Measurements from ENCODE around the gene NCAPH2.
A peak's percentile ranks its signal among the peaks of the same experiment; 100 is the strongest.
"Not testable (repeated sequence)": the region's sequence is repeated elsewhere in the genome, so short reads cannot be mapped to it uniquely, and the experiment has no call there.

NCAPH2 gene

GRCh38 chr22:50516068-50516467 is 8.0 kb downstream of the NCAPH2 start:
- peaks cover 16% of the 10 kb centered on the region for H3K4me1 Mint-ChIP-seq
- no peak overlapping the region for H3K4me3 Mint-ChIP-seq
- DNase-seq, result no peak
- no peak for ATAC-seq
- no peak overlapping the region for H3K27ac Mint-ChIP-seq
- H3K27me3 Mint-ChIP-seq, result no peaks in the 10 kb centered on the region
- peaks cover 26% of the 10 kb centered on the region for H3K36me3 Mint-ChIP-seq (ENCODE audit: low read depth)
- no peaks in the 10 kb centered on the region for H3K9me3 Mint-ChIP-seq

GRCh38 chr22:50516891-50517290 is 8.9 kb downstream of the NCAPH2 start:
- Mint-ChIP-seq H3K36me3 (ENCODE audit: low read depth) (peaks cover 27% of the 10 kb centered on the region), H3K27me3 (no peaks in the 10 kb centered on the region), H3K4me3 (no peak overlapping the region), H3K4me1 (peaks cover 15% of the 10 kb centered on the region), H3K9me3 (no peaks in the 10 kb centered on the region), H3K27ac (no peak overlapping the region)
- DNase-seq, result no peak
- no peak for ATAC-seq

DNA sequence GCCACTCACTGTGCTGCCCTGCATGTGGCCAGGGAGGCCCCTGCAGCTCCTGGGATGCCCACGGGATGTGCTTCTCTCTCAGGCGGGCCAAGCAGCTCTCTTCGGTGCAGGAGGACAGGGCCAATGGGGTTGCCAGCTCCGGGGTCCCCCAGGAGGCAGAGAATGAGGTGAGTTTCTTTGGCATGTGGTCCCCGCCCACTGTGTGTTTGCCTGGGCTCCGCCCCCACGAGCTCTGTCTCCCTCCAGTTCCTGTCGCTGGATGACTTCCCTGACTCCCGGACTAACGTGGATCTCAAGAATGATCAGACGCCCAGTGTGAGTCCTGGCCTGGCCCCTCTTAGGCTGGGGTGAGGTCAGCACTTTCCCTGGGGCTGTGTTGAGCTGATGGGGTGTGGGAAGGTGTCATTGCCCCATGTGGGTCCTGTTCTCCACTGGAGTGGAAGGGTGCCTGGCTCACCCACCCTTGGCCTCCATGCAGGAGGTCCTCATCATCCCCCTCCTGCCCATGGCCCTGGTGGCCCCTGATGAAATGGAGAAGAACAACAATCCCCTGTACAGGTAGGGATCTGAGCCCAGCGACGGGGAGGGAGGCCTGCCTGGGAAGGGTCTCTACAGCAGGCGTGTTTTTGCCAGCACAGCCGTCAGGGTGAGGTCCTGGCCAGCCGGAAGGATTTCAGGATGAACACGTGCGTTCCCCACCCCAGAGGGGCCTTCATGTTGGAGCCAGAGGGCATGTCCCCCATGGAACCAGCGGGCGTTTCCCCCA is 9.7 kb downstream of the NCAPH2 start:
- ATAC-seq (no peak), DNase-seq (no peak)
- Mint-ChIP-seq H3K27me3 (no peaks in the 10 kb centered on the region), H3K36me3 (ENCODE audit: low read depth) (peaks cover 22% of the 10 kb centered on the region), H3K9me3 (no peaks in the 10 kb centered on the region), H3K4me3 (no peak overlapping the region), H3K27ac (no peak overlapping the region), H3K4me1 (peaks cover 7% of the 10 kb centered on the region)

GRCh38 chr22:50518606-50519005 is 10.6 kb downstream of the NCAPH2 start:
- Mint-ChIP-seq H3K27me3 (no peaks in the 10 kb centered on the region), H3K27ac (no peak overlapping the region), H3K36me3 (ENCODE audit: low read depth) (peaks cover 23% of the 10 kb centered on the region), H3K4me1 (peaks cover 9% of the 10 kb centered on the region), H3K4me3 (no peak overlapping the region), H3K9me3 (no peaks in the 10 kb centered on the region)
- DNase-seq (no peak), ATAC-seq (no peak)

- Mint-ChIP-seq H3K27me3 (no peaks in the 10 kb centered on the region), H3K36me3 (ENCODE audit: low read depth) (peaks cover 23% of the 10 kb centered on the region), H3K4me1 (peaks cover 9% of the 10 kb centered on the region), H3K9me3 (no peaks in the 10 kb centered on the region), H3K4me3 (no peak overlapping the region), H3K27ac (no peak overlapping the region)
- no peak for DNase-seq
- no peak for ATAC-seq
These were observed 11.1 kb downstream of the NCAPH2 start for GRCh38 chr22:50519151-50519550.

DNA sequence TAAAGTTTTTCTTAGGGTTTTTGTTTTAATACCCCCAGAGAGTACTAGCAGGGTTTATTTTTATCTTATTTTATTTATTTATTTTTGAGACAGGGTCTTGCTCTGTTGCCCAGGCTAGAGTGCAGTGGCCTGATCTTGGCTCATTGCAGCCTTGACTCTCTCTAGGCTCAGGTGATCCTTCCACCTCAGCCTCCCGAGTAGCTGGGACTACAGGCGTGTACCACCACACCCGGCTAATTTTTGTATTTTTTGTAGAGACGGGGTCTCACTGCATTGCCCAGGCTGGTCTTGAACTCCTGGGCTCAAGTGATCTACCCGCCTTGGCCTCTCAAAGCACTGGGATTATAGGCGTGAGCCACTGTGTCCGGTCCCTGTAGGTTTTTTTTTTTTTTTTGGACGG is 12.2 kb downstream of the NCAPH2 start:
- H3K4me1 Mint-ChIP-seq, result peaks cover 11% of the 10 kb centered on the region
- not testable (repeated sequence) for ATAC-seq, DNase-seq, H3K4me3 Mint-ChIP-seq, H3K9me3 Mint-ChIP-seq, H3K27ac Mint-ChIP-seq, H3K27me3 Mint-ChIP-seq
- H3K36me3 Mint-ChIP-seq (ENCODE audit: low read depth), result peaks cover 25% of the 10 kb centered on the region

DNA sequence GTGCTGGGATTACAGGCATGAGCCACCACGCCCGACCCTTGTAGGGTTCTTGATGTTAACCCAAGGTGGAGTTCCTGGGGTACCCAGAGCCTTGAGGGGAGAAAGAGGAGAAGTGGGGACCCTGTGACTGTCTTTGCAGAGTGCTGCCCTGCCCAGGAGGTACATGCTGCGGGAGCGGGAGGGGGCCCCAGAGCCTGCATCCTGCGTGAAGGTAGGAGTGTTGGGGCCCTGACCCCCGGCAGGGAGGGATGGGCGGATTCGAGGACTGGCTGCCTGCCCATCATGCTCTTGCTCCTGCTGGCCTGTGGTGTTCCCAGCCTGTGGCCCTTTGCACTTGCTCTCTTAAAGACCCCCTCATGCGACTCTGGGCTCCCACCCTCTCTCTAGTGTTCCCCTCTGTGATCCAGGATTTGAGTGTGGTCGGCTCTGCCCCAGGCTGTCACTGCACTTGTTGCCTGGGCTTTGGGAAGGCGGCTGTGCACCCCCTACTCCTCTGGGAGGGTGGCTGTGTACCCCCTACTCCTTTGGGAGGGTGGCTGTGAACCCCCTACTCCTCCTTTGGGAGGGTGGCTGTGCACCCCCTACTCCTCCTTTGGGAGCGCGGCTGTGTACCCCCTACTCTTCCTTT is 12.9 kb downstream of the NCAPH2 start:
- peaks cover 25% of the 10 kb centered on the region for H3K36me3 Mint-ChIP-seq (ENCODE audit: low read depth)
- no peak overlapping the region for H3K27ac Mint-ChIP-seq
- H3K4me1 Mint-ChIP-seq, result peaks cover 11% of the 10 kb centered on the region
- ATAC-seq (no peak), DNase-seq (no peak)
- no peaks in the 10 kb centered on the region for H3K27me3 Mint-ChIP-seq
- no peak overlapping the region for H3K4me3 Mint-ChIP-seq
- no peaks in the 10 kb centered on the region for H3K9me3 Mint-ChIP-seq

GRCh38 chr22:50521710-50522109 is 13.7 kb downstream of the NCAPH2 start:
- Mint-ChIP-seq H3K27ac (no peak overlapping the region), H3K36me3 (ENCODE audit: low read depth) (peaks cover 25% of the 10 kb centered on the region), H3K4me3 (no peak overlapping the region), H3K9me3 (no peaks in the 10 kb centered on the region), H3K4me1 (peaks cover 13% of the 10 kb centered on the region), H3K27me3 (no peaks in the 10 kb centered on the region)
- no peak for ATAC-seq
- no peak for DNase-seq

DNA sequence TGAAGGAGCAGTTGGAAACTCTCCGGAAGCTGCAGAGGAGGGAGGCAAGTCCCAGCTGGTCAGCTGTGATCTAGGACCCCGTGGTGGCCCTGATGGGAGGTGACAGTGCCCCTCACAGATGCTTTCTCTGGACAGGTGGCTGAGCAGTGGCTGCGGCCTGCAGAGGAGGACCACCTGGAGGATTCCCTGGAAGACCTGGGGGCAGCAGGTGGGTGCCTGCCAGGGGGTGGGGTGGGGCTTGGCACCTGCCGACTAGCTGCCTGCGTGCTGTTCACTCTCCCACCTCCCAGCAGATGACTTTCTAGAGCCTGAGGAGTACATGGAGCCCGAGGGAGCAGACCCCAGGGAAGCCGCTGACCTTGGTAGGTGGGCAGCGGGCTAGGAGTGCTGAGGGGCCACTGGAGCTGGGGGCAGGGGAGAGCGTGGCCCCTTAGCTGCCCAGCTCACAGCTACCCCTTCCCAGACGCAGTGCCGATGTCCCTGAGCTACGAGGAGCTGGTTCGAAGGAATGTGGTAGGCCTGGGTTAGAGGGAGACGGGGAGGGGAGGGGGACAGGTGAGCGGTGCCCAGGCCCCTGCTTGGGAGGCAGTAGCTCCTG is 14.3 kb downstream of the NCAPH2 start:
- peaks cover 19% of the 10 kb centered on the region for H3K4me1 Mint-ChIP-seq
- H3K9me3 Mint-ChIP-seq, result no peaks in the 10 kb centered on the region
- no peak overlapping the region for H3K27ac Mint-ChIP-seq
- H3K27me3 Mint-ChIP-seq, result no peaks in the 10 kb centered on the region
- H3K36me3 Mint-ChIP-seq (ENCODE audit: low read depth), result peaks cover 21% of the 10 kb centered on the region
- no peak for ATAC-seq
- no peak for DNase-seq
- no peak overlapping the region for H3K4me3 Mint-ChIP-seq

GRCh38 chr22:50522806-50523438 is 14.9 kb downstream of the NCAPH2 start:
- Mint-ChIP-seq H3K9me3 (no peaks in the 10 kb centered on the region), H3K27ac (no peak overlapping the region), H3K27me3 (no peaks in the 10 kb centered on the region), H3K36me3 (ENCODE audit: low read depth) (peaks cover 17% of the 10 kb centered on the region), H3K4me1 (peaks cover 25% of the 10 kb centered on the region), H3K4me3 (peak overlapping the region; percentile 36)
- no peak for ATAC-seq
- no peak for DNase-seq

- H3K4me3 Mint-ChIP-seq, result peak overlapping the region; percentile 36
- H3K27me3 Mint-ChIP-seq, result no peaks in the 10 kb centered on the region
- H3K36me3 Mint-ChIP-seq (ENCODE audit: low read depth), result peaks cover 20% of the 10 kb centered on the region
- ATAC-seq, result no peak
- no peak for DNase-seq
- H3K4me1 Mint-ChIP-seq, result peaks cover 30% of the 10 kb centered on the region
- no peak overlapping the region for H3K27ac Mint-ChIP-seq
- H3K9me3 Mint-ChIP-seq, result no peaks in the 10 kb centered on the region
These were observed 15.4 kb downstream of the NCAPH2 start for GRCh38 chr22:50523458-50523805.

DNA sequence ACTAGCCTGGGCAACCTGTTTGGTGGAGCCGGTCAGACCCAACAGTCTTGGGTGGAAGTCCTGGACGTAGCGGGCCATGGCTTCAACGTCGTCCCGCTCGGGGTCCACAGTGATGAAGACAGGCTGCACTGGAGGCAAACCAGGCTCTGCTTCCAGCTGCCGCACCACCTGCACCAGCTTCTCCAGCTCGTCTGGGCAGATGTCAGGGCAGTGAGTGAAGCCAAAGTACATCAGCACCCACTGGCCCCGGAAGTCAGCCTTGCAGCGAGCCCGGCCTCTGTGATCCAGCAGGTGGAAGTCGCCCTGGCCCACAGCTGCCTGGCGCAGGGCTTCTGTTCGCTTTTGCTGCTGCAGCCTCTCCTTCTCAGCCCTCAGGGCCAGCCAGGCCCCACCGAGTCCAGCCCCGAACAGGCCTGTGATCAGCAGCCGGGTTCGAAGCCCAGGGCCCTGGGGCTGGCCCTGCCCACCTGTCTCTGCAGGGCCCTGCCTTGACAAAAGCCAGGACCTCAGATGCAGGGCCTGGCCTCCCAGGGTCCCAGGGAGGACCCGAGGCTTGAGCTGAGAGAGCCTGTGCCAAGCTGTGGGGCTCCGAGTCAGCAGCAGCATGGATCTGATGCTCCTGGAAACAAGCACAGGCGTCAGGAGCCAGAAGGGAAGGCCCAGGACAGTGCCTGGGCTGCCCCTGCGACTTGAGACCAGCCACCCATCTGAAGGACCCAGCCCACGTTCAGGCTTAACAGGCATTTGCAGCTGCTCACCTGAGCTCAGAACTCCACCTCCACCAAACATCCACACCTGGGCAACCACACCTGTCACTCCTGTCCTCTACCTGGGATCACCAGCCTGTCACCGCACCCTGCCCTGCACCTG is 16.0 kb downstream of the NCAPH2 start:
- H3K27me3 Mint-ChIP-seq, result no peaks in the 10 kb centered on the region
- DNase-seq, result no peak

DNA sequence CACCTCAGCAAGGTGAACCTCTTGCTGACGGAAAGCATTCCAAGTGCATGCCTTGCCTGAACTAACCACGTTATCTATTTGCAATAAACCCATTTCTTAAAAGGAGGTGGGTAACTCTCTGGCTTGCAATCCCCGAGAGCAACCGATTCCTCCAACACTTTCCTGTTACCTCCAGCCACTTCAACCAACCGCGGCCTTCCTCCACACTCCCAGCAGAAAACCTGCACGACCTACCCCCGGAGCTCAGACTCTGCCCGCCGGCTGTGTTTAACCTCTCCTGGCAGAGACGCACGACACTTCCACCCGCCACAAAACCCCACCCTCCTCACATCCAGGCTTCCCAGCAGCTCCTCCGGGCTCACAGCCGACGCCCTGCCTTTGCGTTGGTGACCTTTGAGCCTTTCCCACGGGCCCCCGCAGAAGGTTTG is 16.7 kb downstream of the NCAPH2 start:
- Mint-ChIP-seq H3K9me3 (no peaks in the 10 kb centered on the region), H3K27me3 (no peaks in the 10 kb centered on the region), H3K27ac (peak overlapping the region; percentile 87), H3K36me3 (ENCODE audit: low read depth) (peaks cover 20% of the 10 kb centered on the region), H3K4me3 (peak overlapping the region; percentile 88), H3K4me1 (peaks cover 33% of the 10 kb centered on the region)
- DNase-seq (no peak), ATAC-seq (no peak)

More for the DNA sequence above, 16.0 kb downstream of the NCAPH2 start:
- Mint-ChIP-seq H3K4me1 (peaks cover 33% of the 10 kb centered on the region), H3K4me3 (peak overlapping the region; percentile 88), H3K36me3 (ENCODE audit: low read depth) (peaks cover 22% of the 10 kb centered on the region), H3K9me3 (no peaks in the 10 kb centered on the region), H3K27ac (peak overlapping the region; percentile 87)
- no peak for ATAC-seq

All from activated naive CD8-positive, alpha-beta T cell treated with anti-CD3 and anti-CD28 coated beads, Interleukin-2, amount 50 U/mL, for 24 hours (primary cell).